ENCODE measurements around the gene KIR3DL3.
"Not testable (repeated sequence)": the region's sequence is repeated elsewhere in the genome, so short reads cannot be mapped to it uniquely, and the experiment has no call there.

The KIR3DL3 gene

GRCh38 chr19:54782916-54783315, 58.7 kb downstream of the KIR3DL3 start:
- DNase-seq (ENCODE audit: low read depth) = not testable (repeated sequence)
